Measurements from ENCODE around the gene SESN3.

Gene SESN3

DNA sequence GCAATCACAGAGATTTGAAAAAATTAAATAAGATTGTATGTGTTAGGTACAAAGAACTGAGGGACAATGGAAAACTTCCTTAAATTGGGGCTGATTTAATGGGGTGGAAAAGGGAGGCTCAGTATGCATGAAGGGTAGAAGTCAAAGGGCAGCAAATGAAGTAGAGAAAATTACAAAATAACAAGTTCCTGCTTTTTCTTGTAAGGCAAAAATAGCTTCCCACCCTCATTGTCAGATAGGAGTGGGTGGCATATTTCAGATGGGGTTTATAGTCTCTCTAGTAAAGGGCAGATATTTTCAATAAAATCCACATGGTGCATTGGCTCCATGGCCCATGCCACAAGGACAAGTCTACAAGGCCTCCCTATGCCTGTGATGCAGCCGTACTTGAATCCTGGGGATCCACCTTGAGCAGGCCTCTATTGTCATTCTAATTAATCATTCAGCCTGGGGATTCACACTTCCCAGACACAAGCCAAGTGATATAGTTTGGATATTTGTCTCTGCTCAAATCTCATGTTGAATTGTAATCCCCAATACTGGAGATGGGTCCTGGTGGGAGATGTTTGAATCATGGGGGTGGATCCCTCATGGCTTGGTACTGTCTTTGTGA lies 36.7 kb upstream of the SESN3 start:
- H3K27me3 ChIP-seq (ENCODE audit: insufficient read depth, low read length), result peaks cover 2% of the 10 kb centered on the region; the same call in 1 of the 2 replicates
- H3K4me3 ChIP-seq (ENCODE audit: low read depth, low read length, poor library complexity, severe bottlenecking), result no peak overlapping the region
- TF ChIP-seq, protein P1, sequence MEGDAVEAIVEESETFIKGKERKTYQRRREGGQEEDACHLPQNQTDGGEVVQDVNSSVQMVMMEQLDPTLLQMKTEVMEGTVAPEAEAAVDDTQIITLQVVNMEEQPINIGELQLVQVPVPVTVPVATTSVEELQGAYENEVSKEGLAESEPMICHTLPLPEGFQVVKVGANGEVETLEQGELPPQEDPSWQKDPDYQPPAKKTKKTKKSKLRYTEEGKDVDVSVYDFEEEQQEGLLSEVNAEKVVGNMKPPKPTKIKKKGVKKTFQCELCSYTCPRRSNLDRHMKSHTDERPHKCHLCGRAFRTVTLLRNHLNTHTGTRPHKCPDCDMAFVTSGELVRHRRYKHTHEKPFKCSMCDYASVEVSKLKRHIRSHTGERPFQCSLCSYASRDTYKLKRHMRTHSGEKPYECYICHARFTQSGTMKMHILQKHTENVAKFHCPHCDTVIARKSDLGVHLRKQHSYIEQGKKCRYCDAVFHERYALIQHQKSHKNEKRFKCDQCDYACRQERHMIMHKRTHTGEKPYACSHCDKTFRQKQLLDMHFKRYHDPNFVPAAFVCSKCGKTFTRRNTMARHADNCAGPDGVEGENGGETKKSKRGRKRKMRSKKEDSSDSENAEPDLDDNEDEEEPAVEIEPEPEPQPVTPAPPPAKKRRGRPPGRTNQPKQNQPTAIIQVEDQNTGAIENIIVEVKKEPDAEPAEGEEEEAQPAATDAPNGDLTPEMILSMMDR (IDR thresholded peaks at IDR 0.05; ENCODE audit: low read length), result no peak
- TF ChIP-seq EZH2 (IDR thresholded peaks at IDR 0.05; ENCODE audit: borderline replicate concordance, low read length), result no peak
- H3K9ac ChIP-seq (ENCODE audit: low read length), result no peak overlapping the region
- H3K79me2 ChIP-seq (ENCODE audit: insufficient read depth, low read length), result no peaks in the 10 kb centered on the region
- H3K9me3 ChIP-seq (ENCODE audit: low read length), result no peaks in the 10 kb centered on the region
- H4K20me1 ChIP-seq (ENCODE audit: insufficient read depth, low read length), result no peaks in the 10 kb centered on the region
- H2AFZ ChIP-seq (ENCODE audit: low read length), result no peak overlapping the region
- no peak overlapping the region for H3K4me2 ChIP-seq (ENCODE audit: low read length)
- no peaks in the 10 kb centered on the region for H3F3A ChIP-seq (ENCODE audit: insufficient read depth, low read length)
- H3K9me2 ChIP-seq (ENCODE audit: low read depth, low read length), result no peaks in the 10 kb centered on the region
- H3K4me1 ChIP-seq (ENCODE audit: insufficient read depth, low read length, severe bottlenecking), result no peaks in the 10 kb centered on the region
- H3K27ac ChIP-seq (ENCODE audit: low read depth, low read length, poor library complexity, severe bottlenecking), result no peak overlapping the region
- no peaks in the 10 kb centered on the region for H3K36me3 ChIP-seq (ENCODE audit: insufficient read depth, low read length)

GRCh38 chr11:95266751-95267374 lies 35.9 kb upstream of the SESN3 start:
- no peaks in the 10 kb centered on the region for H3F3A ChIP-seq (ENCODE audit: insufficient read depth, low read length)
- no peak overlapping the region for H2AFZ ChIP-seq (ENCODE audit: low read length)
- H3K27ac ChIP-seq (ENCODE audit: low read depth, low read length, poor library complexity, severe bottlenecking), result no peak overlapping the region
- H3K9ac ChIP-seq (ENCODE audit: low read length), result no peak overlapping the region
- H3K9me2 ChIP-seq (ENCODE audit: low read depth, low read length), result no peaks in the 10 kb centered on the region
- H3K4me1 ChIP-seq (ENCODE audit: insufficient read depth, low read length, severe bottlenecking), result no peaks in the 10 kb centered on the region
- H3K4me3 ChIP-seq (ENCODE audit: low read depth, low read length, poor library complexity, severe bottlenecking), result no peak overlapping the region
- H3K4me2 ChIP-seq (ENCODE audit: low read length), result no peak overlapping the region
- TF ChIP-seq, protein P1 (IDR thresholded peaks at IDR 0.05; ENCODE audit: low read length), result no peak
- no peak for TF ChIP-seq EZH2 (IDR thresholded peaks at IDR 0.05; ENCODE audit: borderline replicate concordance, low read length)
- no peaks in the 10 kb centered on the region for H4K20me1 ChIP-seq (ENCODE audit: insufficient read depth, low read length)
- H3K27me3 ChIP-seq (ENCODE audit: insufficient read depth, low read length), result peaks cover 2% of the 10 kb centered on the region; the same call in 1 of the 2 replicates
- no peaks in the 10 kb centered on the region for H3K36me3 ChIP-seq (ENCODE audit: insufficient read depth, low read length)
- H3K9me3 ChIP-seq (ENCODE audit: low read length), result no peaks in the 10 kb centered on the region
- H3K79me2 ChIP-seq (ENCODE audit: insufficient read depth, low read length), result no peaks in the 10 kb centered on the region

DNA sequence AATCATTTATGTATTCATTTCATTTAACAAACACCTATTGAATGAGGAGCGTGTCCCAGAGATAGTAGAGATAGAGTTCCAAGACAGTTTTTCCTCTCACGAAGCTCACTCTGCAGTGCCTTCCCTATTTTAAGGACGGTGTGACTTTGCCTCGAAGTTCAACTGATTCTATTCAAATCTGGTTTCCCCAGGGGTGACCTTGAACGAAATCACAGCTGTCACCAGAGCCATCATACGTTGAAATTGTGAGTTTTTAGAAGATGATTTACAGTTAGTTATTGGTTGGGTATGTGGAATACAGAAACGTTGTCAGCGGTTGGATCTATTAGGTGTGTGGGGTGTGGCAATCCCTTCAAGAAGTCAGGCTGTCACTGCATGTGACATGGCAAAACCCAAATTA lies 33.9 kb upstream of the SESN3 start:
- Histone ChIP-seq H2AFZ (ENCODE audit: low read length) (no peak overlapping the region), H4K20me1 (ENCODE audit: insufficient read depth, low read length) (no peaks in the 10 kb centered on the region), H3K9me2 (ENCODE audit: low read depth, low read length) (no peaks in the 10 kb centered on the region), H3K4me2 (ENCODE audit: low read length) (no peak overlapping the region), H3K27ac (ENCODE audit: low read depth, low read length, poor library complexity, severe bottlenecking) (no peak overlapping the region), H3F3A (ENCODE audit: insufficient read depth, low read length) (no peaks in the 10 kb centered on the region), H3K79me2 (ENCODE audit: insufficient read depth, low read length) (no peaks in the 10 kb centered on the region), H3K4me3 (ENCODE audit: low read depth, low read length, poor library complexity, severe bottlenecking) (no peak overlapping the region), H3K9ac (ENCODE audit: low read length) (no peak overlapping the region), H3K36me3 (ENCODE audit: insufficient read depth, low read length) (no peaks in the 10 kb centered on the region), H3K4me1 (ENCODE audit: insufficient read depth, low read length, severe bottlenecking) (no peaks in the 10 kb centered on the region), H3K9me3 (ENCODE audit: low read length) (no peaks in the 10 kb centered on the region), H3K27me3 (ENCODE audit: insufficient read depth, low read length) (peaks cover 2% of the 10 kb centered on the region; the same call in 1 of the 2 replicates)
- TF ChIP-seq EZH2 (IDR thresholded peaks at IDR 0.05; ENCODE audit: borderline replicate concordance, low read length), result no peak
- TF ChIP-seq, protein P1 (IDR thresholded peaks at IDR 0.05; ENCODE audit: low read length), result no peak
